IMR-90 (cell line): ENCODE data around the gene PRPH2.

Experiments used
- BHLHE40 ChIP-seq: fragments of 150-350 bp; IDR thresholded peaks from 2 replicates; pipeline ENCODE4 v1.6.1; 2016; ENCODE audit warnings: mild to moderate bottlenecking, low read depth, low read length
- CEBPB ChIP-seq: IDR thresholded peaks from 2 replicates; pipeline ENCODE4 v1.6.1; 2012; ENCODE audit warnings: low read depth, low read length, improper control_type of control experiment
- FOS ChIP-seq: fragments of 150-350 bp; IDR thresholded peaks from 2 replicates; pipeline ENCODE4 v1.6.1; 2016; ENCODE audit warnings: low read depth, low read length
- MAZ ChIP-seq: IDR thresholded peaks from 2 replicates; pipeline ENCODE4 v1.6.1; 2012; ENCODE audit warnings: low read depth, mild to moderate bottlenecking, low read length, improper control_type of control experiment, moderate library complexity, borderline replicate concordance
- POLR2A ChIP-seq: IDR thresholded peaks from 2 replicates; pipeline ENCODE4 v1.6.1; 2012; ENCODE audit warnings: mild to moderate bottlenecking, low read depth, low read length
- RFX5 ChIP-seq: IDR thresholded peaks from 2 replicates; pipeline ENCODE4 v1.8.0; 2012; ENCODE audit warnings: low read depth, mild to moderate bottlenecking, low read length, moderate library complexity
- TF ChIP-seq, protein P1 (sequence below): fragments of 150-350 bp; IDR thresholded peaks from 2 replicates; pipeline ENCODE4 v1.6.1; 2016; ENCODE audit warnings: low read depth, mild to moderate bottlenecking, low read length, moderate library complexity, borderline replicate concordance
- TF ChIP-seq, protein P2 (sequence below): conservative IDR thresholded peaks from 2 replicates; pipeline ENCODE4 v1.5.1; 2012; ENCODE audit warnings: mild to moderate bottlenecking, low read depth, low read length, improper control_type of control experiment
- TF ChIP-seq, protein P3 (sequence below): fragments of 150-350 bp; IDR thresholded peaks from 2 replicates; pipeline ENCODE4 v1.6.1; 2017; ENCODE audit warnings: mild to moderate bottlenecking, antibody characterized with exemption, low read length, low read depth

DNA sequence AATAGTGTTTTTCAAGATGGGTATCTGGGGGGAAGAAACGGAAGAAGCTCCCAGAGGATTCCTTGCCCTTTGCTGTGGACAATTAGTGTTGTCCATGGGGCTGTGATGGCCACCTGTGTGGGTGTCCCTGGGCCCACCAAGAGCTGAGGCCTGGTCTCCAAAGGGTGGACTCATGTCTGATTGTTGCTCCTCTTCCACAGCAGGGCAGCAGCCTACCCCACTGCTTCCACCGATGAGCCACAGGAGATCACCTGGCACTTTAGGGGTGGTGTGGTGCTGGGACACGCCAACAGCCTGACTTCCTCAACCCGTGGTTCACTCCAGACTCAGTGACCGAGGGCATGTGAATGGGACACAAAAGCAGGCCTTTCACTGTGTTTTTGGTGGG, 25.1 kb downstream of the PRPH2 start:
- TF ChIP-seq, protein P1, sequence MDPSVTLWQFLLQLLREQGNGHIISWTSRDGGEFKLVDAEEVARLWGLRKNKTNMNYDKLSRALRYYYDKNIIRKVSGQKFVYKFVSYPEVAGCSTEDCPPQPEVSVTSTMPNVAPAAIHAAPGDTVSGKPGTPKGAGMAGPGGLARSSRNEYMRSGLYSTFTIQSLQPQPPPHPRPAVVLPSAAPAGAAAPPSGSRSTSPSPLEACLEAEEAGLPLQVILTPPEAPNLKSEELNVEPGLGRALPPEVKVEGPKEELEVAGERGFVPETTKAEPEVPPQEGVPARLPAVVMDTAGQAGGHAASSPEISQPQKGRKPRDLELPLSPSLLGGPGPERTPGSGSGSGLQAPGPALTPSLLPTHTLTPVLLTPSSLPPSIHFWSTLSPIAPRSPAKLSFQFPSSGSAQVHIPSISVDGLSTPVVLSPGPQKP, result no peak
- TF ChIP-seq FOS (no peak), POLR2A (no peak), CEBPB (no peak), BHLHE40 (no peak), MAZ (no peak), RFX5 (no peak)
- TF ChIP-seq, protein P2, sequence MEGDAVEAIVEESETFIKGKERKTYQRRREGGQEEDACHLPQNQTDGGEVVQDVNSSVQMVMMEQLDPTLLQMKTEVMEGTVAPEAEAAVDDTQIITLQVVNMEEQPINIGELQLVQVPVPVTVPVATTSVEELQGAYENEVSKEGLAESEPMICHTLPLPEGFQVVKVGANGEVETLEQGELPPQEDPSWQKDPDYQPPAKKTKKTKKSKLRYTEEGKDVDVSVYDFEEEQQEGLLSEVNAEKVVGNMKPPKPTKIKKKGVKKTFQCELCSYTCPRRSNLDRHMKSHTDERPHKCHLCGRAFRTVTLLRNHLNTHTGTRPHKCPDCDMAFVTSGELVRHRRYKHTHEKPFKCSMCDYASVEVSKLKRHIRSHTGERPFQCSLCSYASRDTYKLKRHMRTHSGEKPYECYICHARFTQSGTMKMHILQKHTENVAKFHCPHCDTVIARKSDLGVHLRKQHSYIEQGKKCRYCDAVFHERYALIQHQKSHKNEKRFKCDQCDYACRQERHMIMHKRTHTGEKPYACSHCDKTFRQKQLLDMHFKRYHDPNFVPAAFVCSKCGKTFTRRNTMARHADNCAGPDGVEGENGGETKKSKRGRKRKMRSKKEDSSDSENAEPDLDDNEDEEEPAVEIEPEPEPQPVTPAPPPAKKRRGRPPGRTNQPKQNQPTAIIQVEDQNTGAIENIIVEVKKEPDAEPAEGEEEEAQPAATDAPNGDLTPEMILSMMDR, result no peak
- TF ChIP-seq, protein P3, sequence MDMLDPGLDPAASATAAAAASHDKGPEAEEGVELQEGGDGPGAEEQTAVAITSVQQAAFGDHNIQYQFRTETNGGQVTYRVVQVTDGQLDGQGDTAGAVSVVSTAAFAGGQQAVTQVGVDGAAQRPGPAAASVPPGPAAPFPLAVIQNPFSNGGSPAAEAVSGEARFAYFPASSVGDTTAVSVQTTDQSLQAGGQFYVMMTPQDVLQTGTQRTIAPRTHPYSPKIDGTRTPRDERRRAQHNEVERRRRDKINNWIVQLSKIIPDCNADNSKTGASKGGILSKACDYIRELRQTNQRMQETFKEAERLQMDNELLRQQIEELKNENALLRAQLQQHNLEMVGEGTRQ, result no peak
